HCT116 (cell line): Measurements from ENCODE around the gene CPA2. TPM values are rescaled to one million over a fixed set of nuclear protein-coding genes. Genes with fewer than 3 reads are reported as not detected.

Experiments used
- ATAC-seq: fragments of 200-7000 bp; cut with Tn5 transposase; 2 replicates; pipeline ENCODE4 v1.9.1; 2020; ENCODE audit warnings: mild to moderate bottlenecking, moderate library complexity
- BruUV-seq: library from RNA; stranded (reverse); fragments of 400-500 nt; replicated peaks from 2 replicates; lab custom pipeline; 2021; lab: Mats Ljungman, UMichigan
- CTCF ChIA-PET: fragments of 300-600 bp; sonication (Branson Sonifier 250); formaldehyde crosslinking; loops from one replicate; lab custom pipeline; 2021; ENCODE audit warnings: antibody characterized with exemption; lab: Charles Lee
- POLR2A ChIA-PET: fragments of 300-600, 350-600 bp; sonication (Branson Sonifier 250); formaldehyde crosslinking; loops from one replicate; lab custom pipeline; 2021; ENCODE audit warnings: antibody characterized with exemption; lab: Charles Lee
- RAD21 ChIA-PET, 2 experiments: fragments of 300-600 bp; sonication (Branson Sonifier 250); formaldehyde crosslinking; loops; one replicate each; lab custom pipeline; 2023; ENCODE audit warnings: low total read pairs in 2 of 2; ENCODE audit not compliant: uncharacterized antibody in 2 of 2, unreplicated experiment in 2 of 2, low non-redundant PET in 1 of 2; lab: Charles Lee
- DNase-seq: peaks from one replicate; pipeline ENCODE4 v3.0.0-alpha.2; 2010; ENCODE audit warnings: low read depth, low spot score
- H2AFZ ChIP-seq: fragments of 200-600 bp; shearing (Covaris generic), sonication (generic); 2 replicates; pipeline ENCODE4 v1.6.1; 2017; ENCODE audit warnings: low read depth, mixed run types, mixed read lengths, antibody characterized with exemption, low read length; ENCODE audit not compliant: poor library complexity, severe bottlenecking
- H3K27ac ChIP-seq: 2 replicates; pipeline ENCODE4 v1.5.1; 2012; ENCODE audit warnings: low read depth, low read length
- H3K27me3 ChIP-seq: fragments of 200-600 bp; sonication (generic); 2 replicates; pipeline ENCODE4 v1.6.1; 2016; ENCODE audit warnings: mixed run types, low read length, mixed read lengths; ENCODE audit not compliant: insufficient read depth
- H3K36me3 ChIP-seq, 2 experiments: fragments of 200-500 bp in 1 of 2; fragments of 200-600 bp in 1 of 2; sonication (Bioruptor generic) in 1 of 2; sonication (generic) in 1 of 2; 2 replicates each; pipeline versions ENCODE4 v1.5.1 to v1.6.1; 2014 to 2016; ENCODE audit warnings: low read length in 2 of 2, inconsistent platforms in 1 of 2, mixed read lengths in 1 of 2, mixed run types in 1 of 2; ENCODE audit not compliant: insufficient read depth in 2 of 2, control insufficient read depth in 1 of 2
- H3K4me1 ChIP-seq, 2 experiments: fragments of 200-600 bp in 1 of 2; sonication (generic) in 1 of 2; 2 replicates each; pipeline versions ENCODE4 v1.5.1 to v1.6.1; 2012 to 2017; ENCODE audit warnings: low read length in 2 of 2, inconsistent platforms in 1 of 2, mild to moderate bottlenecking in 1 of 2, mixed read lengths in 1 of 2, mixed run types in 1 of 2, moderate library complexity in 1 of 2; ENCODE audit not compliant: insufficient read depth in 2 of 2, control insufficient read depth in 1 of 2
- H3K4me2 ChIP-seq: fragments of 200-600 bp; sonication (generic); 2 replicates; pipeline ENCODE4 v1.6.1; 2017; ENCODE audit warnings: mixed run types, low read length, mixed read lengths
- H3K4me3 ChIP-seq, 2 experiments: fragments of 200-600 bp in 1 of 2; sonication (generic) in 1 of 2; replicated peaks in 1 of 2; 2 replicates each; pipeline ENCODE4 v1.5.1; 2011 to 2016; ENCODE audit warnings: low read length in 2 of 2, control low read depth in 1 of 2, low read depth in 1 of 2, mild to moderate bottlenecking in 1 of 2, mixed read lengths in 1 of 2, mixed run types in 1 of 2
- H3K79me2 ChIP-seq: fragments of 200-600 bp; sonication (generic); 2 replicates; pipeline ENCODE4 v1.6.1; 2017; ENCODE audit warnings: mild to moderate bottlenecking, mixed run types, low read length, moderate library complexity, mixed read lengths; ENCODE audit not compliant: insufficient read depth
- H3K9ac ChIP-seq: fragments of 200-600 bp; sonication (generic); 2 replicates; pipeline ENCODE4 v1.6.1; 2016; ENCODE audit warnings: low read length, mixed read lengths
- H3K9me2 ChIP-seq: fragments of 200-600 bp; sonication (generic), shearing (Covaris generic); 2 replicates; pipeline ENCODE4 v1.6.1; 2017; ENCODE audit warnings: mixed run types, mild to moderate bottlenecking, moderate library complexity; ENCODE audit not compliant: insufficient read depth
- H3K9me3 ChIP-seq, 2 experiments: fragments of 200-500 bp in 1 of 2; fragments of 200-600 bp in 1 of 2; sonication (Bioruptor generic) in 1 of 2; sonication (generic) in 1 of 2; 2 replicates each; pipeline ENCODE4 v1.6.1; 2014 to 2017; ENCODE audit warnings: low read length in 2 of 2, mixed read lengths in 2 of 2, inconsistent platforms in 1 of 2, low read depth in 1 of 2, mild to moderate bottlenecking in 1 of 2, mixed run types in 1 of 2, moderate library complexity in 1 of 2; ENCODE audit not compliant: control insufficient read depth in 1 of 2, insufficient read depth in 1 of 2
- H4K20me1 ChIP-seq: fragments of 200-600 bp; sonication (generic), shearing (Covaris generic); 2 replicates; pipeline ENCODE4 v1.6.1; 2017; ENCODE audit warnings: mixed run types, mild to moderate bottlenecking, moderate library complexity; ENCODE audit not compliant: insufficient read depth
- ATF3 ChIP-seq: IDR thresholded peaks from 2 replicates; pipeline ENCODE4 v1.6.1; 2012
- CBX3 ChIP-seq: IDR thresholded peaks from 2 replicates; pipeline ENCODE4 v1.6.1; 2012; ENCODE audit warnings: low read depth
- EGR1 ChIP-seq: IDR thresholded peaks from 2 replicates; pipeline ENCODE4 v1.6.1; 2012; ENCODE audit warnings: low read depth
- FOSL1 ChIP-seq: IDR thresholded peaks from 2 replicates; pipeline ENCODE4 v1.6.1; 2012; ENCODE audit warnings: low read depth
- JUND ChIP-seq: IDR thresholded peaks from 2 replicates; pipeline ENCODE4 v1.6.1; 2012
- SIN3A ChIP-seq: IDR thresholded peaks from 2 replicates; pipeline ENCODE4 v1.6.1; 2012; ENCODE audit warnings: low read depth
- SP1 ChIP-seq: IDR thresholded peaks from 2 replicates; pipeline ENCODE4 v1.6.1; 2012; ENCODE audit warnings: low read depth
- SRF ChIP-seq: IDR thresholded peaks from 2 replicates; pipeline ENCODE4 v1.6.1; 2012; ENCODE audit warnings: low read depth
- YY1 ChIP-seq: IDR thresholded peaks from 2 replicates; pipeline ENCODE4 v1.6.1; 2011; ENCODE audit warnings: low read length, low read depth, moderate library complexity, mild to moderate bottlenecking; ENCODE audit not compliant: insufficient replicate concordance; ENCODE audit errors: extremely low read depth
- ZFX ChIP-seq: fragments of 450-650 bp; IDR thresholded peaks from 2 replicates; pipeline ENCODE4 v1.6.1; 2017
- ZNF274 ChIP-seq: fragments of 200-500 bp; sonication (Bioruptor generic); IDR thresholded peaks from 2 replicates; pipeline ENCODE4 v1.6.1; 2014; ENCODE audit warnings: mild to moderate bottlenecking, low read depth, low read length, inconsistent platforms
- intact Hi-C: fragments of 100-400 bp; cut with micrococcal nuclease; formaldehyde crosslinking; loops from 2 replicates; pipeline ENCODE4 v1.10.0; 2022
- total RNA-seq: library from RNA; stranded (reverse); gene quantifications from one replicate; pipeline ENCODE4 v1.2.1, GENCODE V29; 2021; ENCODE audit not compliant: unreplicated experiment
- TF ChIP-seq, protein P1 (sequence below): IDR thresholded peaks from 2 replicates; pipeline ENCODE4 v1.6.1; 2011; ENCODE audit warnings: mild to moderate bottlenecking, low read length, moderate library complexity; ENCODE audit not compliant: insufficient replicate concordance; ENCODE audit errors: extremely low read depth
- TF ChIP-seq, protein P2 (sequence below): IDR thresholded peaks from 2 replicates; pipeline ENCODE4 v1.6.1; 2012

Gene CPA2
- total RNA-seq, 1 experiment from 2014 or later: 1.5 TPM

- BruUV-seq: no TSS peak
- no peak overlapping the region for H3K9ac ChIP-seq
- H3K27ac ChIP-seq: no peak overlapping the region
- no peak overlapping the region for H3K4me3 ChIP-seq
- H3K9me3 ChIP-seq: no peaks in the 10 kb centered on the region
- ATAC-seq (no peak), DNase-seq (no peak)
- H3K4me1 ChIP-seq: no peaks in the 10 kb centered on the region
- H2AFZ ChIP-seq: peak overlapping the region; percentile 25
- no peaks in the 10 kb centered on the region for H3K79me2 ChIP-seq
- ChIA-PET POLR2A (no interaction called here), CTCF (interaction anchor here (0.7 to 2.9 kb wide), 3 partner anchors 317 to 518 kb away, joined by 3 to 11 read pairs (median 3); no protein-coding TSS in a partner anchor)
- no peaks in the 10 kb centered on the region for H3K27me3 ChIP-seq
- intact Hi-C loops: loop anchor here (5.0 to 10.0 kb wide), 3 partner anchors 288 to 592 kb away; partner anchors contain the start of gene UBE2H
- H3K4me2 ChIP-seq: no peak overlapping the region
- H4K20me1 ChIP-seq: no peaks in the 10 kb centered on the region
- no peaks in the 10 kb centered on the region for H3K9me2 ChIP-seq
- TF ChIP-seq, protein P1, sequence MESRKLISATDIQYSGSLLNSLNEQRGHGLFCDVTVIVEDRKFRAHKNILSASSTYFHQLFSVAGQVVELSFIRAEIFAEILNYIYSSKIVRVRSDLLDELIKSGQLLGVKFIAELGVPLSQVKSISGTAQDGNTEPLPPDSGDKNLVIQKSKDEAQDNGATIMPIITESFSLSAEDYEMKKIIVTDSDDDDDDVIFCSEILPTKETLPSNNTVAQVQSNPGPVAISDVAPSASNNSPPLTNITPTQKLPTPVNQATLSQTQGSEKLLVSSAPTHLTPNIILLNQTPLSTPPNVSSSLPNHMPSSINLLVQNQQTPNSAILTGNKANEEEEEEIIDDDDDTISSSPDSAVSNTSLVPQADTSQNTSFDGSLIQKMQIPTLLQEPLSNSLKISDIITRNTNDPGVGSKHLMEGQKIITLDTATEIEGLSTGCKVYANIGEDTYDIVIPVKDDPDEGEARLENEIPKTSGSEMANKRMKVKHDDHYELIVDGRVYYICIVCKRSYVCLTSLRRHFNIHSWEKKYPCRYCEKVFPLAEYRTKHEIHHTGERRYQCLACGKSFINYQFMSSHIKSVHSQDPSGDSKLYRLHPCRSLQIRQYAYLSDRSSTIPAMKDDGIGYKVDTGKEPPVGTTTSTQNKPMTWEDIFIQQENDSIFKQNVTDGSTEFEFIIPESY: no peak
- TF ChIP-seq SRF: no peak
- TF ChIP-seq CBX3: no peak
- TF ChIP-seq ZNF274: no peak
- no peak for TF ChIP-seq JUND
- no peak for TF ChIP-seq YY1
- no peak for TF ChIP-seq EGR1
- TF ChIP-seq SIN3A: no peak
- no peak for TF ChIP-seq FOSL1
- no peak for TF ChIP-seq SP1
- TF ChIP-seq ZFX: no peak
- TF ChIP-seq ATF3: no peak
- TF ChIP-seq, protein P2, sequence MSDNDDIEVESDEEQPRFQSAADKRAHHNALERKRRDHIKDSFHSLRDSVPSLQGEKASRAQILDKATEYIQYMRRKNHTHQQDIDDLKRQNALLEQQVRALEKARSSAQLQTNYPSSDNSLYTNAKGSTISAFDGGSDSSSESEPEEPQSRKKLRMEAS: no peak
- TF ChIP-seq, all 23 proteins: peak for 0
- H3K36me3 ChIP-seq: no peaks in the 10 kb centered on the region
- RAD21 ChIA-PET: no interaction called here
Measured at GRCh38 chr7:130240240-130240639, 26.4 kb upstream of the CPA2 start.
